HL-60 (cell line): Measurements from ENCODE around the gene GRIK1.

Experiments used
- DNase-seq, 2 experiments: peaks; one replicate each; pipeline ENCODE4 v3.0.0-alpha.2; 2010 to 2020; ENCODE audit warnings: low read depth in 1 of 2, low spot score in 1 of 2
- H3K27ac ChIP-seq: fragments of 250-450 bp; sonication (Bioruptor Pico); replicated peaks from 2 replicates; pipeline ENCODE4 v1.5.1; 2020; ENCODE audit warnings: mild to moderate bottlenecking, moderate library complexity
- H3K27me3 ChIP-seq: fragments of 250-450 bp; sonication (Bioruptor Pico); 2 replicates; pipeline ENCODE4 v1.5.1; 2021; ENCODE audit warnings: mild to moderate bottlenecking, moderate library complexity; ENCODE audit not compliant: insufficient read depth, poor library complexity, severe bottlenecking
- H3K4me3 ChIP-seq: replicated peaks from 2 replicates; pipeline ENCODE4 v1.5.1; 2011; ENCODE audit warnings: mild to moderate bottlenecking, control low read depth, low read length; ENCODE audit not compliant: insufficient read depth
- CTCF ChIP-seq: IDR thresholded peaks from one replicate; pipeline ENCODE4 v1.5.1; 2011; ENCODE audit warnings: low read length, control low read depth, inconsistent platforms; ENCODE audit not compliant: insufficient read depth
- GABPA ChIP-seq: IDR thresholded peaks from 2 replicates; pipeline ENCODE4 v1.6.1; 2012; ENCODE audit warnings: low read depth
- POLR2AphosphoS5 ChIP-seq: IDR thresholded peaks from 2 replicates; pipeline ENCODE4 v1.6.1; 2012; ENCODE audit warnings: low read depth
- REST ChIP-seq: IDR thresholded peaks from 2 replicates; pipeline ENCODE4 v1.6.1; 2012; ENCODE audit warnings: low read depth; ENCODE audit not compliant: insufficient replicate concordance
- SPI1 ChIP-seq: IDR thresholded peaks from 2 replicates; pipeline ENCODE4 v1.6.1; 2012; ENCODE audit warnings: low read depth, mild to moderate bottlenecking, borderline replicate concordance

GRIK1 gene

GRCh38 chr21:29928537-29928936 lies 11.3 kb downstream of the GRIK1 start:
- H3K27me3 ChIP-seq, result peaks cover 3% of the 10 kb centered on the region
- no peak overlapping the region for H3K4me3 ChIP-seq
- no peak for DNase-seq
- H3K27ac ChIP-seq, result no peak overlapping the region
- TF ChIP-seq CTCF (no peak), SPI1 (no peak), REST (no peak)

- DNase-seq, result no peak
- H3K4me3 ChIP-seq, result no peak overlapping the region
- TF ChIP-seq REST, result no peak
- no peak for TF ChIP-seq GABPA
- no peak for TF ChIP-seq SPI1
- TF ChIP-seq POLR2AphosphoS5, result no peak
- TF ChIP-seq CTCF, result no peak
- no peaks in the 10 kb centered on the region for H3K27me3 ChIP-seq
- H3K27ac ChIP-seq, result no peak overlapping the region
Measured at GRCh38 chr21:29920938-29921337, 18.9 kb downstream of the GRIK1 start.

GRCh38 chr21:29914326-29914725 lies 25.5 kb downstream of the GRIK1 start:
- TF ChIP-seq GABPA (no peak), SPI1 (no peak), CTCF (no peak), REST (no peak), POLR2AphosphoS5 (no peak)
- no peak overlapping the region for H3K27ac ChIP-seq
- no peak overlapping the region for H3K4me3 ChIP-seq
- H3K27me3 ChIP-seq, result no peaks in the 10 kb centered on the region
- DNase-seq, result no peak
